GM12864 (cell line): ENCODE results near the gene GFRA1.

Experiments
- DNase-seq: peaks from one replicate; pipeline ENCODE4 v3.0.0-alpha.2; 2011; ENCODE audit warnings: low read depth
- H3K4me3 ChIP-seq: 2 replicates; pipeline ENCODE4 v1.5.1; 2011; ENCODE audit warnings: mild to moderate bottlenecking, low read depth, low read length, control low read depth
- TF ChIP-seq, protein P1 (sequence below): IDR thresholded peaks from 2 replicates; pipeline ENCODE4 v1.5.1; 2011; ENCODE audit warnings: low read depth, mild to moderate bottlenecking, moderate library complexity, low read length, control low read depth, inconsistent platforms; ENCODE audit errors: missing control alignments

Gene GFRA1

GRCh38 chr10:116073001-116073400, 200.0 kb downstream of the GFRA1 start:
- DNase-seq, result no peak
- no peak overlapping the region for H3K4me3 ChIP-seq
- TF ChIP-seq, protein P1, sequence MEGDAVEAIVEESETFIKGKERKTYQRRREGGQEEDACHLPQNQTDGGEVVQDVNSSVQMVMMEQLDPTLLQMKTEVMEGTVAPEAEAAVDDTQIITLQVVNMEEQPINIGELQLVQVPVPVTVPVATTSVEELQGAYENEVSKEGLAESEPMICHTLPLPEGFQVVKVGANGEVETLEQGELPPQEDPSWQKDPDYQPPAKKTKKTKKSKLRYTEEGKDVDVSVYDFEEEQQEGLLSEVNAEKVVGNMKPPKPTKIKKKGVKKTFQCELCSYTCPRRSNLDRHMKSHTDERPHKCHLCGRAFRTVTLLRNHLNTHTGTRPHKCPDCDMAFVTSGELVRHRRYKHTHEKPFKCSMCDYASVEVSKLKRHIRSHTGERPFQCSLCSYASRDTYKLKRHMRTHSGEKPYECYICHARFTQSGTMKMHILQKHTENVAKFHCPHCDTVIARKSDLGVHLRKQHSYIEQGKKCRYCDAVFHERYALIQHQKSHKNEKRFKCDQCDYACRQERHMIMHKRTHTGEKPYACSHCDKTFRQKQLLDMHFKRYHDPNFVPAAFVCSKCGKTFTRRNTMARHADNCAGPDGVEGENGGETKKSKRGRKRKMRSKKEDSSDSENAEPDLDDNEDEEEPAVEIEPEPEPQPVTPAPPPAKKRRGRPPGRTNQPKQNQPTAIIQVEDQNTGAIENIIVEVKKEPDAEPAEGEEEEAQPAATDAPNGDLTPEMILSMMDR, result no peak

DNA sequence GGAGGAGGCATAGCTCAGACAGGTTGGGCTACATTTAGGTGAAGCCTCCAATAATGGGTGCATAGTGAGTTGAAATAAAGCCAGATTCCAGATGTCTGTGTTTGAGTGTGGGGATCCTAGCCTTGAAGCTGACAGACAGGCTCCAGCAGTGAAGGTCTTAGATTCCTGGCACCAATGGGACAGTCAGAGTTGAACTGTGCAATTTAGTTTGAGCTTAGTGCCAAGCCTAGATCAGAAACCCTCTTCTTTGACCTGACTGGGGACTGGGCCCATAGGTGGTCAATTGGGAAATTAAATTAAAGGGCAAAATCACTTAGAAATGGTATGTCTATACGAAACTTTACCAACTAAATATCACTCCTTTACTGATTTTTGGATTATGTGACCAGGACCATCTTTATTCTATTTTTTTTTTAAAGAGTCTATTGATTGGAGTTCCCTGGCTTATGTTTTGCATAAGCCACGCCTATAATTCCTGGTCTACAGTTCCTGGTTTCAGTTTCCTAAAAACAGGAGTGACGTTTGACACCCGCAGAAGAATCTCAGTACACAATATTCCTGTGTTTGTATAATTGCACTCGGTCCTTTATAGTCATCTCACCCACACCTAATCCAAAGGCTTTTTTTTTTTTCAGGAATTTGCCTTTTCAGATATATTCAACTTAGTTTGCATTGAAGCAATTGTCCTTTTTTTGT, 201.4 kb downstream of the GFRA1 start:
- H3K4me3 ChIP-seq, result no peak overlapping the region
- no peak for DNase-seq
- TF ChIP-seq, protein P1, result no peak

- H3K4me3 ChIP-seq, result no peak overlapping the region
- no peak for DNase-seq
- TF ChIP-seq, protein P1, result no peak
Measured at GRCh38 chr10:116070743-116071320, 202.2 kb downstream of the GFRA1 start.

DNA sequence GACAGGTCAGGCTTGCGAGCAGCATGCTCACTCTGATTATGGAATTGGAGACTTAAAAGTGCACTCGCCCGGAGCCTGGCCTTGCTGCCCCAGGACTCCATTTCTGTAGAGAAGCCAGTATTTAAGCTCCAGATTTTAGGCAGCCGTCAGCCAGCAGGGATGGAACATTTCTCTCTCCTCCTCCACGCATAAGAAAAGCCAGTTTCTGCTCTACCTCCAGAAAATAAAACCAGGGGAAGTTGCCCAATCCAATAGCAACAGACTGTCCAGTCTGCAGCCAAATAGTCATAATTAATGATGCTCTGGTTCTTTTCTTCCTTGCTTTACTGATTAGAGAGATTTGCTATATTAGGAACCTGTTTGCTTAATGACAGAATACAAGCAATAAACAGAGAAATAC, 203.2 kb downstream of the GFRA1 start:
- TF ChIP-seq, protein P1, result no peak
- no peak overlapping the region for H3K4me3 ChIP-seq
- DNase-seq, result no peak

DNA sequence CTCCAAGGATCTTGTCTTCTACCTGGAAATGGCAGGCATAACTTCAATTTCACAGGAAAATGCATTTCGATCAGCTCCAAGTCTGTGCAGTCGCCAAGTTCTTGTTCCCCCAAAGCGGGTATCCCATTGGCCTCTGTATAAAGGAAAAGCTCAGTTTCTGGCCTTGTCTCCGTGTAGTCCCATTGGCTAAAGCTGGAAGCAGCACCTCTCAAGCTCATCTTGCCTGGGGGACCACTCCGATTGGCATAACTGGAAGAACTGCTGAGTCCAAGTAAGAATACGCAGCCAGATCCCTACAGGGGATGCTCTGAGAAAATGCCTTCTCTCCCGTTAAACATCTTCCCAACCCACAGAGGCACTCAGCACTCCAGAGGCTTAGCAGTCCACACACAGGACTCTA, 205.2 kb downstream of the GFRA1 start:
- TF ChIP-seq, protein P1, result no peak
- no peak for DNase-seq
- no peak overlapping the region for H3K4me3 ChIP-seq

DNA sequence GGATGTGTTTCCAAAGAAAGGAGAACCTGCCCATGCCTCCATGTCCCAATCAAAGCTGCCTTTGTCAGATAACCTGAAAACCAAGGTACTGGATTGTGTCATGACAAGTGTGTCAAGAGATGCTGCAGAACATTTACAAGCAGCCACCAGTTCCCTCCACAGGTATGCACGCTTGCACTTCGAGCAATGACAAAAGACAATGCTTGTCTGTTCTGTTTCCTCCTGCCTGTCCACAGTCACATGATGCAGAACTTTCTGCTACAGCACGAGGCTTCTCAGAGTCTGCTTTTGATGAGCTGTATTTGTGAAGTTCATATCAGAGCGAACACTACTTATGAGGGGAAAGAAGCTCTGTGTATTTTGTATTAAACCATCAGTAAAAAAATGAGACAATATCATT, 209.9 kb downstream of the GFRA1 start:
- TF ChIP-seq, protein P1, result no peak
- no peak for DNase-seq
- H3K4me3 ChIP-seq, result no peak overlapping the region

GRCh38 chr10:116060864-116061263, 212.1 kb downstream of the GFRA1 start:
- H3K4me3 ChIP-seq, result no peak overlapping the region
- DNase-seq, result no peak
- TF ChIP-seq, protein P1, result no peak
